ENCODE data around the gene POLR1B. TPM values are rescaled to one million over a fixed set of nuclear protein-coding genes. Genes with fewer than 3 reads are reported as not detected.
"Not testable (repeated sequence)": the region's sequence is repeated elsewhere in the genome, so short reads cannot be mapped to it uniquely, and the experiment has no call there.

Gene POLR1B
- polyA plus RNA-seq, 1 of the 3 experiments (the other 2 are of a cell fraction): 13.4 TPM

GRCh38 chr2:112614201-112614840, 72.1 kb downstream of the POLR1B start:
- CTCF ChIA-PET: interaction anchor here (1.3 to 1.4 kb wide), 4 partner anchors 13 to 135 kb away, joined by 3 to 8 read pairs (median 5); no protein-coding TSS in a partner anchor
- H4K20me1 ChIP-seq (ENCODE audit: insufficient read depth): no peaks in the 10 kb centered on the region
- no peaks in the 10 kb centered on the region for H3K79me2 ChIP-seq (ENCODE audit: insufficient read depth)
- no peak overlapping the region for H3K27ac ChIP-seq (ENCODE audit: low read depth in 2 of 2, low read length in 1 of 2)
- H3K4me1 ChIP-seq (ENCODE audit: control insufficient read depth in 1 of 2, insufficient read depth in 2 of 2, low read depth in 1 of 2, low read length in 1 of 2): no peaks in the 10 kb centered on the region
- DNase-seq: no peak
- H3K9me2 ChIP-seq: no peaks in the 10 kb centered on the region
- no peaks in the 10 kb centered on the region for H3K36me3 ChIP-seq (replicated peaks in 1 of 2; ENCODE audit: control insufficient read depth in 1 of 2, insufficient read depth in 2 of 2, low read length in 1 of 2)
- no peak for TF ChIP-seq CTCF (IDR thresholded peaks at IDR 0.05)
- TF ChIP-seq FOSL2 (IDR thresholded peaks at IDR 0.05; ENCODE audit: borderline replicate concordance, low read depth): no peak
- TF ChIP-seq RFX5 (IDR thresholded peaks at IDR 0.05; ENCODE audit: low read length): no peak
- no peak for TF ChIP-seq MAX (IDR thresholded peaks at IDR 0.05; ENCODE audit: low read depth)
- TF ChIP-seq EZH2phosphoT487 (IDR thresholded peaks at IDR 0.05; ENCODE audit: borderline replicate concordance, low read depth): no peak
- no peak for TF ChIP-seq GATA2 (CRISPR knock-in tag; IDR thresholded peaks at IDR 0.05)
- TF ChIP-seq ZBTB33 (IDR thresholded peaks at IDR 0.05; ENCODE audit: borderline replicate concordance, low read depth): no peak
- 79% methylated on average over 12 of the region's 13 CpGs for WGBS (ENCODE audit: low lambda C conversion rate)
- no peak overlapping the region for H2AFZ ChIP-seq (ENCODE audit: low read depth)
- H3K4me2 ChIP-seq: no peak overlapping the region
- H3F3A ChIP-seq (replicated peaks; ENCODE audit: insufficient read depth): no peaks in the 10 kb centered on the region
- H3K9me3 ChIP-seq: no peaks in the 10 kb centered on the region
- no peak overlapping the region for H3K4me3 ChIP-seq (ENCODE audit: low read depth in 2 of 2, low read length in 1 of 2)
- no peak overlapping the region for H3K9ac ChIP-seq
- POLR2A ChIA-PET: no interaction called here
- no peaks in the 10 kb centered on the region for H3K27me3 ChIP-seq (ENCODE audit: insufficient read depth)

GRCh38 chr2:112615051-112615450, 72.8 kb downstream of the POLR1B start:
- 89% methylated on average over 6 of the region's 8 CpGs for WGBS (ENCODE audit: low lambda C conversion rate)
- no peak overlapping the region for H3K9ac ChIP-seq
- H3K27me3 ChIP-seq (ENCODE audit: insufficient read depth): no peaks in the 10 kb centered on the region
- no peak overlapping the region for H3K4me2 ChIP-seq
- no peak overlapping the region for H2AFZ ChIP-seq (ENCODE audit: low read depth)
- CTCF ChIA-PET: interaction anchor here (1.3 to 1.4 kb wide), 4 partner anchors 12 to 134 kb away, joined by 3 to 8 read pairs (median 5); no protein-coding TSS in a partner anchor
- TF ChIP-seq NRF1 (IDR thresholded peaks at IDR 0.05; ENCODE audit: low read depth, low read length): no peak
- TF ChIP-seq YY1 (IDR thresholded peaks at IDR 0.05; ENCODE audit: low read depth): no peak
- TF ChIP-seq EP300 (IDR thresholded peaks at IDR 0.05; ENCODE audit: borderline replicate concordance in 1 of 2, low read depth in 1 of 2, low read length in 1 of 2): no peak
- no peak for TF ChIP-seq RAD21 (IDR thresholded peaks at IDR 0.05; ENCODE audit: low read length)
- no peak for TF ChIP-seq ELF1 (IDR thresholded peaks at IDR 0.05)
- TF ChIP-seq SMC3 (IDR thresholded peaks at IDR 0.05; ENCODE audit: low read depth, low read length): no peak
- TF ChIP-seq GABPA (IDR thresholded peaks at IDR 0.05; ENCODE audit: low read depth): no peak
- no peak for TF ChIP-seq FOSL2 (IDR thresholded peaks at IDR 0.05; ENCODE audit: borderline replicate concordance, low read depth)
- TF ChIP-seq MEF2A (IDR thresholded peaks at IDR 0.05; ENCODE audit: borderline replicate concordance, low read depth): no peak
- H3K4me3 ChIP-seq (ENCODE audit: low read depth in 2 of 2, low read length in 1 of 2): no peak overlapping the region
- no peak for DNase-seq
- no peaks in the 10 kb centered on the region for H3K4me1 ChIP-seq (ENCODE audit: control insufficient read depth in 1 of 2, insufficient read depth in 2 of 2, low read depth in 1 of 2, low read length in 1 of 2)
- no peaks in the 10 kb centered on the region for H3K9me3 ChIP-seq
- H3K36me3 ChIP-seq (replicated peaks in 1 of 2; ENCODE audit: control insufficient read depth in 1 of 2, insufficient read depth in 2 of 2, low read length in 1 of 2): no peaks in the 10 kb centered on the region
- no peak overlapping the region for H3K27ac ChIP-seq (ENCODE audit: low read depth in 2 of 2, low read length in 1 of 2)
- no peaks in the 10 kb centered on the region for H3K79me2 ChIP-seq (ENCODE audit: insufficient read depth)
- H3F3A ChIP-seq (replicated peaks; ENCODE audit: insufficient read depth): no peaks in the 10 kb centered on the region
- H3K9me2 ChIP-seq: no peaks in the 10 kb centered on the region
- POLR2A ChIA-PET: no interaction called here
- H4K20me1 ChIP-seq (ENCODE audit: insufficient read depth): no peaks in the 10 kb centered on the region

DNA sequence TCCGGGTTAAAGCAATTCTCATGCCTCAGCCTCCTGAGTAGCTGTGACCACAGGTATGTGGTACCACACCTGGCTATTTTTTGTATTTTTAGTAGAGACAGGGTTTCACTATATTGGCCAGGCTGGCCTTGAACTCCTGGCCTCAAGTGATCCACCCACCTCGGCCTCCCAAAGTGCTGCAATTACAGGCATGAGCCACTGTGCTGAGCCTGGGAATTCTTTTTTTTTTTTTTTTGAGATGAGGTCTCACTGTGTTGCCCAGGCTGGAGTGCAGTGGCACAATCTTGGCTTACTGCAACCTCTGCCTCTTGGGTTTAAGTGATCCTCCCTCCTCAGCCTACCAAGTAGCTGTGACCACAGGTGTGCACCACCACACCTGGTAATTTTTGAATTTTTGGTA, 73.5 kb downstream of the POLR1B start:
- H3K36me3 ChIP-seq (replicated peaks in 1 of 2; ENCODE audit: control insufficient read depth in 1 of 2, insufficient read depth in 2 of 2, low read length in 1 of 2); H3K79me2 ChIP-seq (ENCODE audit: insufficient read depth); H3K27ac ChIP-seq (ENCODE audit: low read depth in 2 of 2, low read length in 1 of 2); H3K4me1 ChIP-seq (ENCODE audit: control insufficient read depth in 1 of 2, insufficient read depth in 2 of 2, low read depth in 1 of 2, low read length in 1 of 2); H3K9me2 ChIP-seq; H3K27me3 ChIP-seq (ENCODE audit: insufficient read depth); H3K4me3 ChIP-seq (ENCODE audit: low read depth in 2 of 2, low read length in 1 of 2); H3F3A ChIP-seq (replicated peaks; ENCODE audit: insufficient read depth); H3K9ac ChIP-seq; POLR2A ChIA-PET; H3K4me2 ChIP-seq; H2AFZ ChIP-seq (ENCODE audit: low read depth); H4K20me1 ChIP-seq (ENCODE audit: insufficient read depth); H3K9me3 ChIP-seq; DNase-seq: not testable (repeated sequence)
- 82% methylated on average over 2 of the region's 2 CpGs for WGBS (ENCODE audit: low lambda C conversion rate)
- CTCF ChIA-PET: interaction anchor here (1.1 to 1.6 kb wide), 4 partner anchors 10 to 133 kb away, joined by 4 to 8 read pairs (median 4); no protein-coding TSS in a partner anchor
